Measurements from ENCODE around the gene APCDD1L.
"Not testable (repeated sequence)": the region's sequence is repeated elsewhere in the genome, so short reads cannot be mapped to it uniquely, and the experiment has no call there.

APCDD1L gene

GRCh38 chr20:58447511-58448391 is 67.4 kb downstream of the APCDD1L start:
- in situ Hi-C loops (cut with MboI; ENCODE audit: low sequenced_read_pairs): no loop called here

DNA sequence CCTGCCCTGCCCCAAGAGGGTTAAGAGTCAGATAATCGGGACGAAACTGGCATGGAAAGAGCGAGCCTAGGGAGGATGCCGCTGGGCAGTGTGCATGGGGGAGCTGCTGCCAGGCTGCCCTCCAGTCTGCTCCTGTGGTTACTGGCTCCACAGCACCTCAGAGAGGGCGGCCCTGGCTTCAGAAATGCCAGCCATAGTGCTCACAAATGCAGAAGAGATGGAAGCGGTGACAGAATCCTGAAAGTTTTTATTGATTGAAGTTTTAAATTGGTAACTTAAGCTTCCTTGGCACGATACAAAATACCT is 68.3 kb downstream of the APCDD1L start:
- in situ Hi-C loops (cut with MboI; ENCODE audit: low sequenced_read_pairs): no loop called here

GRCh38 chr20:58446264-58446959 is 68.8 kb downstream of the APCDD1L start:
- in situ Hi-C loops (cut with MboI; ENCODE audit: low sequenced_read_pairs): no loop called here

GRCh38 chr20:58444746-58445255 is 70.4 kb downstream of the APCDD1L start:
- in situ Hi-C loops (cut with MboI; ENCODE audit: low sequenced_read_pairs): no loop called here

GRCh38 chr20:58441723-58442122 is 73.5 kb downstream of the APCDD1L start:
- in situ Hi-C loops (cut with MboI; ENCODE audit: low sequenced_read_pairs): no loop called here

- in situ Hi-C loops (cut with MboI; ENCODE audit: low sequenced_read_pairs): no loop called here
Measured at GRCh38 chr20:58440021-58440767, 75.0 kb downstream of the APCDD1L start.

- in situ Hi-C loops (cut with MboI; ENCODE audit: low sequenced_read_pairs): no loop called here
Measured at GRCh38 chr20:58438970-58439808, 76.0 kb downstream of the APCDD1L start.

DNA sequence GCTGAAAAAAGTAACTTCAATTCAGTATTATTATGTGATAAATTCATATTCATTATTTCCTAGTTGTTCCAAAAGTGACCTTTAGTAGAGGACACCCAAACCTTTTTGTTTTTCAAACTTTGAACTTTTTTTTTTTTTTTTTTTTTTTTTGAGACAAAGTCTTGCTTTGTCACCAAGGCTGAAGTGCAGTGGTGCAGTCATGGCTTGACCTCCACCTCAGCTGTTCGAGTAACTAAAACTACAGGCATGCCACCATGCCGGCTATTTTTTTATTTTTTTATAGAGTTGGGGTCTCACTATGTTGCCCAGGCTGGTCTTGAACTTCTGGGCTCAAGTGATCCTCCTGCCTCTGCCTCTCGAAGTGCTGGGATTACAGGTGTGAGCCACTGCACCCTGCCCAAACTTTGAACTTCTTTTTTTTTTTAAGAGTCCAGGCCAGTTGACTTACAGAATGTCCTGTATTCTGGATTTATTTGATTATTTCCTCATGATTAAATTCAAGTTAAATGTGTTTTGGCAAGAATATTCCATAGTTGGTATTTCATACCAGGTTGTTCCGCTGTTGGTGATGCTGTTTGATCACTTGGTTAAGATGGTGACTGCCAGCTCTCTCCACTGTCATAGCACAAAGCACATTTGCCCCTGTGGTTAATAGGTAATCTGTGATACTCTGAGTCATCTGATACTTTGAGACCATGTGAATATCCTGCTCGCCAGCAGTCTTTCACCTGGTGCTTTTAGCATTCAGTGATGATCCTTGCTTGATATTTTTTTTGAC is 78.1 kb downstream of the APCDD1L start:
- in situ Hi-C loops (cut with MboI; ENCODE audit: low sequenced_read_pairs): no loop called here

DNA sequence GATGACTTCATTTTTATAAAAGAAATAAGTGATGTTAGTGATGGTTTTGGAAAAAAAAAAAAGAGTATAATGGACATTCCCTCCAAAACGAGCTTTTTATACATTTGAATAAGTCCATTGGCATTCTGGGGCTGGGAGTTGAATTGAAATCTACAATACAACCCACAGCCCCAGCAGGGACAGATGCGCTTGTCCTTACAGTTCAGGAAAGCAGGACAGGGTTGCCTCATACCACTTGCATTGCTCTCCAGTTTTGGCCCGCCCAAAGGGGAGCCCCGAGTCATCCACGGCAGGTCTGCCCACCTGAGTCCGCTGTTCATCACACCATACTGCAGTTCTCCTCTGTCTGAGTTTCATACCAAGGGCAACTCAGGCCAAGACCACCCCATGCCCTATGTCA is 80.0 kb downstream of the APCDD1L start:
- in situ Hi-C loops (cut with MboI; ENCODE audit: low sequenced_read_pairs): no loop called here

DNA sequence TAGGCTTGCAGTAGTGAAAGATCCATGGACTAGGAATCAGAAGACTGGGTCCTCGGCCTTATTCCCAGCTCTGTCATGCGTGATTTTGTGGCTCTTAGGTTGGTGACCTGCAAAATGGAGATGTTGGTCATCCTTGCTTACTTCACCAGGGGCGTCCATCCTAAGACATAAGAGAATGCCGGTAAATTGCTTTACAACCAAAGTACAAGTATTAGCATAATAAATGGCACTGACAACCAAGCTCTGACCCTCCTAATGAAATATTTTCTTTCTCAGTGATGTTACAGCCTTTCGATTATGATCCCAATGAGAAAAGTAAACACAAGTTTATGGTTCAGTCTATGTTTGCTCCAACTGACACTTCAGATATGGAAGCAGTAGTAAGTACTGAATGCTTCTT is 80.9 kb downstream of the APCDD1L start:
- in situ Hi-C loops (cut with MboI; ENCODE audit: low sequenced_read_pairs): no loop called here

- in situ Hi-C loops (cut with MboI; ENCODE audit: low sequenced_read_pairs): no loop called here
Measured at GRCh38 chr20:58433759-58434158, 81.4 kb downstream of the APCDD1L start.

- in situ Hi-C loops (cut with MboI; ENCODE audit: low sequenced_read_pairs): no loop called here
Measured at GRCh38 chr20:58433029-58433647, 82.1 kb downstream of the APCDD1L start.

- in situ Hi-C loops (cut with MboI; ENCODE audit: low sequenced_read_pairs): no loop called here
Measured at GRCh38 chr20:58432186-58432954, 82.8 kb downstream of the APCDD1L start.

DNA sequence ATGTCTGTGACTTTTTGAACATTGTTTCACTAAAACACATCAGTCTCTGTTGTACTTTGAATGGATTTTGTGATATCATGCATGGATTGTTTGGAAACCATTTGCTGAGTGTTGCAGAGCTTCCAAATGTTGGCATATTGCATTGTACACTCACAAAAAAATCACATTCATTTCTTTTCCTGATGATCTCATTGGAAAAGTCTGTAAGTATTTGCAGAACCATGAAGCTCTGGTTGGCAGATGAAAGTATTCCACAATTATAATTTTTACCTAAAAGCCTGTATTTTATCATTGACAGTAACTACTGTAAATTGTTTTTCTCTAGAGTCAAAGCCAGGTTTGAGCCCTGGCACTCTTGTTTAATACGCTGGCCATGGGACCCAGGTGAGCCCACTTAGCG is 84.1 kb downstream of the APCDD1L start:
- in situ Hi-C loops (cut with MboI; ENCODE audit: low sequenced_read_pairs): no loop called here

DNA sequence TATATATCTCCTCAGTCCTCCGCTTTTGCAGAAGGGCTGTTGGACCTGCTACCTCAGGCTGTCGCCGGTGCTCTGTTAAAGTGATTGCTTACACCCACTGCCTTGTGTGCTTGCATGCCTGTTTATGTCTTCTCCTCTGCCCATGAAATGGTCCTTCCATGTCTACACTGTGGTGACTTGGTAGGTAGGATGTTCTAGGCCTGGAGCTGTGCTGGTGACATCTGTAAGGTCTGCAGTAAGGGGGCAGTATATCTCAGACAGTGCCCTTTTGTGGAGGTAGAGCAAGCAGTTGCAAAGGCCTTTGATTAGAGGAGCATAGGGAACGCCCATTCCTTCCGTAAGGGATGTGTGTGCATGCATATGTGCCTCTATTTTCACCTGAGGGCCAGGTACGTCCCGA is 85.9 kb downstream of the APCDD1L start:
- in situ Hi-C loops (cut with MboI; ENCODE audit: low sequenced_read_pairs): no loop called here

DNA sequence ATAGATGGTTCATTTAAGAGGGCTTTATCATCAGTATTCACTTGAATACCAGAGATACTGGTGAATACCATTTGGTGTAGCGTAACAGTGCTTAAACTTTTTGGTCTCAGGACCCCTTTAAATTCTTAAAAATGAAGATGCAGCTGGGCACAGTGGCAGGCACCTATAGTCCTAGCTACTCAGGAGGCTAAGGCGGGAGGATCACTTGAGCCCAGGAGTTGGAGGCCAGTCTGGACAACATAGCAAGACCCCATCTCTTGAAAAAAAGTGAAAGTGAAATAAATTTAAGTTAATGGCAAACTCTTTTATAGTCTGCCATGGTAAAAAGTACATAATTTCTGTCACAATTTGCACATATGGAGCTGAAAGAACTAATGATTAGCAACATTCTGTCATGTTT is 86.8 kb downstream of the APCDD1L start:
- in situ Hi-C loops (cut with MboI; ENCODE audit: low sequenced_read_pairs): no loop called here

GRCh38 chr20:58427571-58427970 is 87.6 kb downstream of the APCDD1L start:
- in situ Hi-C loops (cut with MboI; ENCODE audit: low sequenced_read_pairs): not testable (repeated sequence)

DNA sequence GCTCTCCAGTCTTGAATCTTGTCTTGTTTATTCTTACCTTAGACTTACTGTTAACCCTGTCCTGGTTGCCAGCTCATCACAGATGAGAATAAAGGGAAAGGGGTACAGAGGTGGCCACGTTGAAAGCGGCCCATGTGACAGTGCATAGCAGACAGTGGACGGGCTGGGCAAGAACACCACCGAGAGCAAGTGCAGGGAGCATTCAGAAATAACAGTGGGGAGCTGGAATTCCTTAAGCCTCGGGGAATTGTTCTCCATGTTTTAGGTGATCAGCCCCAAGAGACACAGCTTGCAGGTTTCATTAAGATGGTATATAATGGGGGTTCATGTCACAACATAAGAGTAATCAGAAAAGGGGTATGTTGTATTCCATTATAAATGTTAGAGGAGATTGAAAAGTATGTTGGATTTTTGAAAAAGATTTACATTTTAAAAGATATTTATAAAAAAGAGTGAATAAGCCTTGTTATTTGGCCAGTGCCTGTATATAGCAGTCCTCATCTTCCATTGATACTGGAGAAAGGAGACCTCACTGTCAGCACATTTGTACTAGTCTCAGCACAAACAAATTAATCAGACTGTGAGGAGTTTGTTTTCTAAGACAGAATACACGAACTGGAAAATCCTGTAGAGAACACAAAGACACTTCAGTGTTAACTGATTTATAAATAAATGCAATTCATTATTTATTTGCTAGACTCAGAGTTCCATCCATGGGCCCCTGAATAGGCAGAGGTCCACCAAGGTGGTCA is 90.8 kb downstream of the APCDD1L start:
- in situ Hi-C loops (cut with MboI; ENCODE audit: low sequenced_read_pairs): no loop called here
